SK-N-MC (cell line): Measurements from ENCODE around the gene HAGHL.

Experiments used
- DNase-seq: peaks from one replicate; pipeline ENCODE4 v3.0.0-alpha.2; 2011; ENCODE audit warnings: low read depth, low spot score
- H3K27ac ChIP-seq: fragments of 200-600 bp; sonication (generic); 2 replicates; pipeline ENCODE4 v1.5.1; 2016; ENCODE audit warnings: mixed run types
- H3K36me3 ChIP-seq: fragments of 200-600 bp; sonication (generic); 2 replicates; pipeline ENCODE4 v1.6.1; 2017; ENCODE audit warnings: antibody characterized with exemption, low read length, mixed read lengths; ENCODE audit not compliant: insufficient read depth
- H3K4me3 ChIP-seq: fragments of 200-600 bp; sonication (generic); 2 replicates; pipeline ENCODE4 v1.5.1; 2016
- H3K9ac ChIP-seq: fragments of 200-600 bp; sonication (generic); 2 replicates; pipeline ENCODE4 v1.8.0; 2017; ENCODE audit warnings: mixed run types, mixed read lengths; ENCODE audit not compliant: insufficient read length
- H3K9me3 ChIP-seq: fragments of 200-600 bp; sonication (generic); 2 replicates; pipeline ENCODE4 v1.6.1; 2017; ENCODE audit warnings: low read depth, mild to moderate bottlenecking, antibody characterized with exemption, low read length, moderate library complexity, mixed read lengths
- EZH2 ChIP-seq: fragments of 200-600 bp; sonication (generic); IDR thresholded peaks from one replicate; pipeline ENCODE4 v1.6.1; 2017; ENCODE audit warnings: antibody characterized with exemption
- FOXP2 ChIP-seq: optimal IDR thresholded peaks from 2 replicates; pipeline ENCODE3; 2011; ENCODE audit warnings: mild to moderate bottlenecking, moderate library complexity; ENCODE audit not compliant: insufficient read depth; ENCODE audit errors: extremely low read length, control extremely low read depth
- POLR2AphosphoS5 ChIP-seq: IDR thresholded peaks from 2 replicates; pipeline ENCODE4 v1.6.1; 2012; ENCODE audit warnings: mild to moderate bottlenecking, low read depth, low read length, borderline replicate concordance

Gene HAGHL

GRCh38 chr16:716200-716568 is 10.7 kb upstream of the HAGHL start:
- DNase-seq, result no peak
- Histone ChIP-seq H3K9me3 (no peaks in the 10 kb centered on the region), H3K4me3 (no peak overlapping the region), H3K9ac (no peak overlapping the region), H3K36me3 (no peaks in the 10 kb centered on the region), H3K27ac (no peak overlapping the region)
- no peak for TF ChIP-seq EZH2
- no peak for TF ChIP-seq FOXP2
- TF ChIP-seq POLR2AphosphoS5, result no peak

GRCh38 chr16:716768-717325 is 10.1 kb upstream of the HAGHL start:
- H3K9me3 ChIP-seq, result no peaks in the 10 kb centered on the region
- TF ChIP-seq EZH2, result no peak
- TF ChIP-seq FOXP2, result no peak
- TF ChIP-seq POLR2AphosphoS5, result no peak
- H3K36me3 ChIP-seq, result no peaks in the 10 kb centered on the region
- DNase-seq, result no peak
- no peak overlapping the region for H3K9ac ChIP-seq
- no peak overlapping the region for H3K4me3 ChIP-seq
- no peak overlapping the region for H3K27ac ChIP-seq

- no peaks in the 10 kb centered on the region for H3K36me3 ChIP-seq
- no peak overlapping the region for H3K27ac ChIP-seq
- H3K4me3 ChIP-seq, result no peak overlapping the region
- no peaks in the 10 kb centered on the region for H3K9me3 ChIP-seq
- no peak for DNase-seq
- no peak overlapping the region for H3K9ac ChIP-seq
- TF ChIP-seq EZH2 (no peak), FOXP2 (no peak), POLR2AphosphoS5 (no peak)
Observed at GRCh38 chr16:717450-718245, 9.3 kb upstream of the HAGHL start.

- TF ChIP-seq POLR2AphosphoS5, result no peak
- TF ChIP-seq FOXP2, result no peak
- TF ChIP-seq EZH2, result no peak
- H3K27ac ChIP-seq, result no peak overlapping the region
- no peak for DNase-seq
- no peak overlapping the region for H3K4me3 ChIP-seq
- no peak overlapping the region for H3K9ac ChIP-seq
- H3K9me3 ChIP-seq, result no peaks in the 10 kb centered on the region
- H3K36me3 ChIP-seq, result no peaks in the 10 kb centered on the region
Observed at GRCh38 chr16:718389-718788, 8.5 kb upstream of the HAGHL start.

GRCh38 chr16:718922-719321 is 8.0 kb upstream of the HAGHL start:
- TF ChIP-seq FOXP2, result no peak
- no peak for TF ChIP-seq POLR2AphosphoS5
- no peak for TF ChIP-seq EZH2

GRCh38 chr16:719815-720446 is 7.0 kb upstream of the HAGHL start:
- no peak overlapping the region for H3K27ac ChIP-seq
- no peak for DNase-seq
- no peaks in the 10 kb centered on the region for H3K36me3 ChIP-seq

More at GRCh38 chr16:718922-719321, 8.0 kb upstream of the HAGHL start:
- no peak for DNase-seq
- Histone ChIP-seq H3K9me3 (no peaks in the 10 kb centered on the region), H3K9ac (no peak overlapping the region), H3K4me3 (no peak overlapping the region), H3K27ac (no peak overlapping the region), H3K36me3 (no peaks in the 10 kb centered on the region)

GRCh38 chr16:720447-720989 is 6.4 kb upstream of the HAGHL start:
- Histone ChIP-seq H3K9ac (peak overlapping the region; percentile 60), H3K36me3 (no peaks in the 10 kb centered on the region), H3K4me3 (peak overlapping the region; percentile 85), H3K9me3 (no peaks in the 10 kb centered on the region), H3K27ac (no peak overlapping the region)
- DNase-seq, result no peak
- TF ChIP-seq POLR2AphosphoS5, result 0 out of 2 replicates have a peak, but pooled peaks have one; percentile 2
- TF ChIP-seq FOXP2, result no peak

More at GRCh38 chr16:719815-720446, 7.0 kb upstream of the HAGHL start:
- Histone ChIP-seq H3K9me3 (no peaks in the 10 kb centered on the region), H3K9ac (no peak overlapping the region), H3K4me3 (peak overlapping the region; percentile 85)
- no peak for TF ChIP-seq POLR2AphosphoS5
- TF ChIP-seq FOXP2, result no peak
- no peak for TF ChIP-seq EZH2
